ENCODE results near the gene ACSS2. TPM values are rescaled to one million over a fixed set of nuclear protein-coding genes. Genes with fewer than 3 reads are reported as not detected.

ACSS2 gene, protein sequence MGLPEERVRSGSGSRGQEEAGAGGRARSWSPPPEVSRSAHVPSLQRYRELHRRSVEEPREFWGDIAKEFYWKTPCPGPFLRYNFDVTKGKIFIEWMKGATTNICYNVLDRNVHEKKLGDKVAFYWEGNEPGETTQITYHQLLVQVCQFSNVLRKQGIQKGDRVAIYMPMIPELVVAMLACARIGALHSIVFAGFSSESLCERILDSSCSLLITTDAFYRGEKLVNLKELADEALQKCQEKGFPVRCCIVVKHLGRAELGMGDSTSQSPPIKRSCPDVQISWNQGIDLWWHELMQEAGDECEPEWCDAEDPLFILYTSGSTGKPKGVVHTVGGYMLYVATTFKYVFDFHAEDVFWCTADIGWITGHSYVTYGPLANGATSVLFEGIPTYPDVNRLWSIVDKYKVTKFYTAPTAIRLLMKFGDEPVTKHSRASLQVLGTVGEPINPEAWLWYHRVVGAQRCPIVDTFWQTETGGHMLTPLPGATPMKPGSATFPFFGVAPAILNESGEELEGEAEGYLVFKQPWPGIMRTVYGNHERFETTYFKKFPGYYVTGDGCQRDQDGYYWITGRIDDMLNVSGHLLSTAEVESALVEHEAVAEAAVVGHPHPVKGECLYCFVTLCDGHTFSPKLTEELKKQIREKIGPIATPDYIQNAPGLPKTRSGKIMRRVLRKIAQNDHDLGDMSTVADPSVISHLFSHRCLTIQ
- 10 to 100 TPM in 11 of 12 donors, not detected in 1; 39.2 to 74.0 (median 58.6) TPM for polyA plus RNA-seq (ENCODE audit: insufficient read length in 12 of 12)
- long read RNA-seq, donor 1, transcript ACSS2-202 (18 exons, 3,065 nt), result major isoform, 5 of 17 reads
- long read RNA-seq, donor 1, partial matches to known transcripts, result 10 of 17 reads
- long read RNA-seq, donor 1, other reads (novel, unspliced or antisense), result 0 of 17 reads
- long read RNA-seq, donor 2, partial matches to known transcripts, result 14 of 26 reads
- long read RNA-seq, donor 2, other reads (novel, unspliced or antisense), result 6 of 26 reads
- long read RNA-seq, donor 3, partial matches to known transcripts, result 0 of 2 reads
- long read RNA-seq, donor 3, other reads (novel, unspliced or antisense), result 0 of 2 reads
- long read RNA-seq, donor 4, partial matches to known transcripts, result 0 of 3 reads
- long read RNA-seq, donor 4, other reads (novel, unspliced or antisense), result 0 of 3 reads
- long read RNA-seq, donor 5, transcript ACSS2-201 (19 exons, 2,925 nt), result major isoform, 5 of 98 reads
- long read RNA-seq, donor 5, partial matches to known transcripts, result 67 of 98 reads
- long read RNA-seq, donor 5, other reads (novel, unspliced or antisense), result 22 of 98 reads
- long read RNA-seq, donor 6, partial matches to known transcripts, result 0 of 6 reads
- long read RNA-seq, donor 6, other reads (novel, unspliced or antisense), result 0 of 6 reads
- long read RNA-seq, donor 7, partial matches to known transcripts, result 0 of 3 reads
- long read RNA-seq, donor 7, other reads (novel, unspliced or antisense), result 0 of 3 reads
- long read RNA-seq, donor 8, transcript ACSS2-201 (19 exons, 2,925 nt), result major isoform, 6 of 8 reads
- long read RNA-seq, donor 8, partial matches to known transcripts, result 0 of 8 reads
- long read RNA-seq, donor 8, other reads (novel, unspliced or antisense), result 0 of 8 reads
- long read RNA-seq, donor 9, partial matches to known transcripts, result 0 of 3 reads
- long read RNA-seq, donor 9, other reads (novel, unspliced or antisense), result 0 of 3 reads
- long read RNA-seq, donor 10, transcript ACSS2-201 (19 exons, 2,925 nt), result major isoform, 6 of 24 reads
- long read RNA-seq, donor 10, partial matches to known transcripts, result 15 of 24 reads
- long read RNA-seq, donor 10, other reads (novel, unspliced or antisense), result 0 of 24 reads
- long read RNA-seq, donor 11, transcript ACSS2-201 (19 exons, 2,925 nt), result major isoform, 6 of 29 reads
- long read RNA-seq, donor 11, partial matches to known transcripts, result 14 of 29 reads
- long read RNA-seq, donor 11, other reads (novel, unspliced or antisense), result 5 of 29 reads

GRCh38 chr20:34876406-34877282, at the start of gene ACSS2:
TSS of gene ACSS2 (plus strand) at chr20:34876612. CDS start at chr20:34876646, 34 bp downstream.
- DNase-seq, result peak; percentile 97

DNA sequence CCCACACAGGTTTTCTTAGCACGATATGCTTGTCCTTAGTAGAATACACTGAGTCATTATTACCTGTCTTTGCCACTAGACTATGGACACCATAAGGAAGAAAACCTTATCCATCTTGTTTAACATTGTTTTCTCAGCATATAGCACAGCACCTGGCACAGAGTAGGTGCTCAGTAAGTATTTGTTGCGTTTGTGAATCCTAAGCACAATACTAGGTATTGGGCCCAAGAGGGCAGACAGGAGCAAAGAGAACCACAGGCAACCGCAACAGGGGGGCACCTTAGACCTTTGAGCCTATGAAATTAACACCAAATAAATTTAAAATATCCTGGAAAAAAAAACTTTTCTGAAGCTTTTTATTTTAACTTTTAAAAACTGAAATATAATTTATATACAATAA, 47.2 kb upstream of the ACSS2 start:
- no peak for DNase-seq

DNA sequence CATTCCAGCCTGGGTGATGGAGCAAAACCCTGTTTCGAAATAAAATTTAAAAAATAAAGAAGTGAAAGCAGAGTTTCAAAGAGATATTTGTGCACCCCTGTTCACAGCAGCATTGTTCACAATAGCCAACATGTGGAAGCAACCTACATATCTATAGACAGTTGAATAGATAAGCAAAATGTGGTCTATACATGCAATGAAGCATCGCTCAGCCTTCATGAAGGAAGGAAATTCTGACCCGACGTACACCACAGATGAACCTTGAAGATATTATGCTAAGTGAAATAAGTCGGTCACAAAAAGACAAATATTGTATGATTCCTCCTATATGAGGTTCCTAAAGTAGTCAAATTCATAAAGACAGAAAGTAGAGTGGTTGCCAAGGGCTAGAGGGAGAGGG, 44.5 kb upstream of the ACSS2 start:
- DNase-seq, result no peak

DNA sequence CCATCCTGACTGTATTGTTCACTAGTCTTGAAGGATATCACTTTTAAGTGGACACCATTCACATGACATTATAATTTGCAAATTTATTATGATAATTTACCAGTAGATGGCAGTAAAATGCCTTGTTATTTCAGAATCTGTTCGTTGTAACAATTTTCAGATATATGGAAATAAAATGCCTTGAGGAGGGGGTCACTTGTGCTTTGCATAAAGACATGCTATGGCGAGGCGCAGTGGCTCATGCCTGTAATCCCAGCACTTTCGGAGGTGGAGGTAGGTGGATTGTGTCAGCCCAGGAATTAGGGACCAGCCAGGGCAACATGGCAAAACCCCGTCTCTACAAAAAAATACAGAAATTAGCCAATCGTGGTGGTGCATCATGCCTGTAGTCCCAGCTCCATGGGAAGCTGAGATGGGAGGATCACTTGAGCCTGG, 41.9 kb upstream of the ACSS2 start:
- DNase-seq, result peak; percentile 15

- no peak for DNase-seq
Measured at GRCh38 chr20:34842143-34842542, 34.3 kb upstream of the ACSS2 start.

DNA sequence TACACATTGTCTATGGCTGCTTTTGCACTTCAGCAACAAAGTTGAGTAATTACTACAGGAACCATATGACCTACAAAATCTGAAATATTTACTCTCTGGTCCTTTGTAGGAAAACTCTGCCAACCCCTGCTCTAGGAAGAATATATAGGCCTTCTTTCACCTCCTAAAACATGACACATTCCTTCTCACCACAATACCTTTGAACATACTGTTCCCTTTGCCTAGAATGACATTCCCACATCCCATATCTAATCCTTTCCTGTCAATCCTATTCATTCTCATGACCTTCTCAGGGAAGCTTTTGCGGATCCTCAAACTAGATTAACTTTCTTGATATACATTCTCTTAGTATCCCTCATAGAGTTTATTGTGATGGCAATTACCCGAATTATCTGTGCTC, 33.0 kb upstream of the ACSS2 start:
- no peak for DNase-seq

DNA sequence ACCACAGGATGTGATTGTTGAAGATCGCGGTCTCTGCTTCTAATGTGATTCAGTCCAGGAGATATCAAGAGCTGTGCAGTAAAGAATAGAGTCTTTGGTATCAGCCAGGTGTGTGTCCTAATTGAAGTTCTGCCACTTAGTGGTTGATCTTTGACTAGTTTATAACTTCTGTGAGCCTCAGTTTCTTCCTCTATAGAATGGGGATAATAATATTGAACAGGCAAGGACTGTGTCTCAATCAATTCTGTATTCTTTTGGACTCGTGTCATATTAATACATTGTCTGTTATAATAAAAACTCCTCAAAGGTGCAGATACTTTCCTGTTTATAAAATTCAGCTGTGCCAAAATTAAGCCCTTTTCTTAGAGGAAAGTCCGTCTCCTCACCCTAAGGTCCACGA, 27.8 kb upstream of the ACSS2 start:
- no peak for DNase-seq

GRCh38 chr20:34849778-34850177, 26.6 kb upstream of the ACSS2 start:
- DNase-seq, result no peak

DNA sequence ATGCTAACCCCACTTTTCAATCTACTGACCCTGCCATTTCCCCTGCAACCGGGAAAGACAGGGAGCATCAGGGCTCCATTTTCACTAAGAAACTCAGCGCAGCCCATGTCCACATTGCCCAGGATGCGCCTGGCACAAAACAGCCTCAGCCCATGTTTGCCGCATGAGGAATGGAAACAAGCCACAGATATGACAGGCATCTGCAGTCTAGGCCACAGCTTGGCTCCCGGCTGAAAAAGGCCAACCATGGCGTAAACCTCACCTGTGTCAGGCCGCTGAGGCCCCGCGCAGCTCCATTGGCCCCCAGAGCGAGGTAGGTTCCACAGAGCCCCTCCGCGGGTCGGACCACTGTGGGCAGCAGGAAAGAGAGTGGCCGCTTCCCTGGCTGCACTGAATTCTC, 25.4 kb upstream of the ACSS2 start:
- no peak for DNase-seq

DNA sequence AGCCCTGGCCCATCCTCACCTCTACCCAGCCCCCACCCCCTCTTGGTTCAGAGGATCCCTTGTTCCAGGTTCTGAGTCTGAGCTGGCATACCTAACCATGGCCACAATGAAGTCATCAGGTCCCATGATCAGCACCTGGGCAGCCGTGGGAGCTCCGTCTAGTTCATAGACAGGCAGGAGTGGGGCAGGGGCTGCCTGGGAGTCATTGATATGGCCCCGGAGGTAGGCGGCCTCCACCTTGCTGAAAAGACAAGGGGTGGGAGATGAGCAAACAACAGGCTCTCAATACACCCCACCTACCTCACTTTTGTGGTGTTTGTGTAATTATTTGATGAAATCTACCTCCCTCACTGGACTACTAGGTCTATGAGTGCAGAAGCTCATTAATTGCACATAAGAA, 24.1 kb upstream of the ACSS2 start:
- no peak for DNase-seq

GRCh38 chr20:34859367-34859766, 17.0 kb upstream of the ACSS2 start:
- DNase-seq, result no peak

- no peak for DNase-seq
Measured at GRCh38 chr20:34859826-34860545, 16.4 kb upstream of the ACSS2 start.

GRCh38 chr20:34861386-34862084, 14.9 kb upstream of the ACSS2 start:
- no peak for DNase-seq

- DNase-seq, result no peak
Measured at GRCh38 chr20:34862724-34863123, 13.7 kb upstream of the ACSS2 start.

GRCh38 chr20:34863421-34863965, 12.9 kb upstream of the ACSS2 start:
- DNase-seq, result no peak

GRCh38 chr20:34864216-34864615, 12.2 kb upstream of the ACSS2 start:
- no peak for DNase-seq

- no peak for DNase-seq
Measured at GRCh38 chr20:34871320-34871926, 5.0 kb upstream of the ACSS2 start.
